IPS DF 6.9 (cell line): ENCODE results near the gene HDX.

Experiments used
- DNase-seq: peaks from one replicate; pipeline ENCODE4 v3.0.0-alpha.2; 2013; ENCODE audit warnings: low read depth, low spot score
- H3K27ac ChIP-seq: one replicate; pipeline ENCODE4 v1.5.1; 2013; ENCODE audit warnings: low read length, control low read depth
- H3K27me3 ChIP-seq: 2 replicates; pipeline ENCODE4 v1.6.1; 2013; ENCODE audit warnings: mild to moderate bottlenecking, low read length; ENCODE audit not compliant: control insufficient read depth, insufficient read depth
- H3K36me3 ChIP-seq: 2 replicates; pipeline ENCODE4 v1.6.1; 2013; ENCODE audit warnings: low read length; ENCODE audit not compliant: control insufficient read depth, insufficient read depth
- H3K4me1 ChIP-seq: 2 replicates; pipeline ENCODE4 v1.6.1; 2013; ENCODE audit warnings: low read length; ENCODE audit not compliant: control insufficient read depth, insufficient read depth
- H3K4me3 ChIP-seq: 2 replicates; pipeline ENCODE4 v1.5.1; 2013; ENCODE audit warnings: mild to moderate bottlenecking, low read length
- H3K9me3 ChIP-seq: 2 replicates; pipeline ENCODE4 v1.6.1; 2013; ENCODE audit warnings: low read length, inconsistent platforms; ENCODE audit not compliant: control insufficient read depth, insufficient read depth
- WGBS: extraction: QIAGEN DNeasy Blood & Tissue Kit; methylation state at CpG from one replicate; pipeline ENCODE4 v1.1.7; 2013; ENCODE audit warnings: mixed read lengths, missing lambda C conversion rate; ENCODE audit not compliant: insufficient read length, insufficient coverage; 5-methylcytosine and 5-hydroxymethylcytosine counted together

Gene HDX

DNA sequence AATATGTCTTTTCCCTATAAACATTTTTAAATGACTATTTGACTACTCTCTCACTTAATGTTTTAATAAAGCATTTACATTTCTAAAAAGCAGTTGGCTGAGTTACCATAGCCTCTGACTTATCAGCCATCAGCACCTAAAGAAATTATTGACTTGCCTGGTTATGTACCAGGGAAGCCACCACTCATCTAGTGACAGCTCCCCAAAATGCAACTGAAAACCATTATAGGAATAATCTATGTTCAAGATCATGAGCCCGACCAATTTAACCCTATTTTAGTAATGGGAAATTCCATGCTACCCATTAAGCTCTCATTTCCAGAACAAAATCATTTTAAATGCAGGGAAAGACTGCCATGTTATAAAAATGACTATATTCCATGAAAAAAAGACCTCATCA, 34.4 kb downstream of the HDX start:
- Histone ChIP-seq H3K9me3 (no peaks in the 10 kb centered on the region), H3K4me1 (no peaks in the 10 kb centered on the region), H3K36me3 (no peaks in the 10 kb centered on the region), H3K27ac (no peak overlapping the region), H3K4me3 (no peak overlapping the region), H3K27me3 (no peaks in the 10 kb centered on the region)
- WGBS = no CpG with 5 or more reads among the region's 1 CpG
- DNase-seq = no peak

DNA sequence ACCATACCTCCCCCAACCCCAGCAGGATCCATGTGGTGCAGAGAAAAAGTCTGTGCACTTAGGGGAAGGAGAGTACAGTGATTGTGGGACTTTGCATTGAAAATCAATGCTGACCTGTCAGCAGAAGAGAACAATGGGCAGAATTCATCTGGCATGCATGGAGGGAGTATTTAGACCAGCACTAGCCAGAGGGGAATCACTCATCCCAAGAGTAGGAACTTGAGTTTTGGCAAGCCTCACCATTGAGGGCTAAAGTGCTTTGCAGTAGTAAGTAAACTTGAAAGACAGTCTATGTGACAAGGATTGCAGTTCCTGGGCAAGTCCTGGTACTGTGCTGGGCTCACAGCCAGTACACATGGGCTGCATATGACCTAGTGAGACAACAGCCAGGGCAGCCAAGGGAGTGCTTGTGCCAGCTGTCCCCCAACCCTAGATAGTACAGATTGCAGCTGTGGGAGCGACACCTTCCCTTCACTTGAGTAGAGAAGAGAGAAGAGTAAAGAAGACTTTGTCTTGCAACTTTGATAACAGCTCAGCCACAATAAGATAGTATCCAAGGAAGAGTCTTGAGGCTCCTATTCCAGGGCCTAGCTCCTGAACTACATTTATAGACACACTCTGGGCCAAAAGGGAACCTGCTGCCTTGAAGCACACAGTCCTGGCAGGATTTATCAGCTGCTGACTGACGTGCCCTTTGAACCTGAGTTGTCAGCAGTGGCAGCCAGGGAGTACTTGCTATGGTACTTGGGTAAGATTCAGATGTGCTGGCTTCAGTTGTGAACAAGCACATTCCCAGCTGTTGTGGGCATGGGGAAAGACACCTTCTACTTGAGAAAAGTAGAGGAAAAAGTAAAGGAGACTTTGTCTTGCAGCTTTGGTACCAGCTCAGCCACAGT, 48.7 kb downstream of the HDX start:
- Histone ChIP-seq H3K4me1 (no peaks in the 10 kb centered on the region), H3K9me3 (no peaks in the 10 kb centered on the region), H3K27me3 (no peaks in the 10 kb centered on the region), H3K27ac (no peak overlapping the region), H3K36me3 (no peaks in the 10 kb centered on the region), H3K4me3 (no peak overlapping the region)
- WGBS = no CpG with 5 or more reads among the region's 2 CpGs
- DNase-seq = no peak

GRCh38 chrX:84441143-84441542, 61.1 kb downstream of the HDX start:
- no peaks in the 10 kb centered on the region for H3K9me3 ChIP-seq
- DNase-seq = no peak
- no peaks in the 10 kb centered on the region for H3K36me3 ChIP-seq
- WGBS = no CpG with 5 or more reads among the region's 1 CpG
- no peak overlapping the region for H3K27ac ChIP-seq
- H3K4me1 ChIP-seq = no peaks in the 10 kb centered on the region
- no peaks in the 10 kb centered on the region for H3K27me3 ChIP-seq
- H3K4me3 ChIP-seq = no peak overlapping the region

DNA sequence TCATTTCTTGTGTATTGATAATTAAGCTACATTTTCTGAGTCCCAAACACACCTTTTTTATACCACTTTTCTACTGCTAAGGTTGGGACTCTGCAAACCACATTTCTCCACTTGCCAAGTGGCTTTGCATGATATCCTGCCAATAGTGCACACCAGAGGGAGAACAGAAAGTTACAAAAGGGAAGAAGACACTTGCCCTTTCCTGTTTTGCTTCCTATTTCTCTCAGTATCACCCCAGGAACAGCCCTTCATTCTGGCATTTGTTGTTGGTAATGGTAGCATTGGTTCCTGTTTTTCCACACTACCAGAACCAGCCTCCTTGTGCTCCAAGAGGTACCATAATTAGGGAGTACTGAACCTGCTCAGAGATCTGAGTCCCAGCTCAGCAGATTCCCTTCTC, 87.1 kb downstream of the HDX start:
- Histone ChIP-seq H3K9me3 (no peaks in the 10 kb centered on the region), H3K4me1 (no peaks in the 10 kb centered on the region), H3K36me3 (no peaks in the 10 kb centered on the region), H3K4me3 (no peak overlapping the region), H3K27ac (no peak overlapping the region), H3K27me3 (no peaks in the 10 kb centered on the region)
- DNase-seq = no peak

- H3K9me3 ChIP-seq = no peaks in the 10 kb centered on the region
- H3K27ac ChIP-seq = no peak overlapping the region
- no CpG with 5 or more reads among the region's 1 CpG for whole genome bisulfite sequencing
- H3K4me1 ChIP-seq = no peaks in the 10 kb centered on the region
- H3K4me3 ChIP-seq = no peak overlapping the region
- H3K27me3 ChIP-seq = no peaks in the 10 kb centered on the region
- no peak for DNase-seq
- H3K36me3 ChIP-seq = no peaks in the 10 kb centered on the region
These were observed 138.6 kb downstream of the HDX start for GRCh38 chrX:84363663-84364062.

DNA sequence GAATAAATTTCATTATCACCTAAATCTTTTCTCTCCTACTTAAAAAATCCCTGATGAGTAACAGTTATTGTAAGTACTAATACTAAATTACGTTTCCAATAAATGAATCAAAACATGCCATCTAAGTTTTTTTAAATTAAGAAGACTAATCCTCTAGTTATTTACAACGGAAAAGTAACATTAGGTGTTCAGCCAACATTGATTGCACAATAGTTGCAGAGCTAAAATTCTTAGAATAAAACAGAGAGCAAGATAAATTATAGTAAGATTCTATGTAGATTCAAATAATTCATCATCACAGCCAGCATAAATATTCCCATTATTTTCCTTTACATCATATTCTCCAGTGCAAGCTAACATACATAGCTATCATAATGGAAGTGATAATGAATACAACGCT, 139.2 kb downstream of the HDX start:
- no peak overlapping the region for H3K4me3 ChIP-seq
- no peaks in the 10 kb centered on the region for H3K4me1 ChIP-seq
- H3K27me3 ChIP-seq = no peaks in the 10 kb centered on the region
- no peaks in the 10 kb centered on the region for H3K36me3 ChIP-seq
- no CpG with 5 or more reads among the region's 3 CpGs for WGBS
- no peak for DNase-seq
- no peak overlapping the region for H3K27ac ChIP-seq
- no peaks in the 10 kb centered on the region for H3K9me3 ChIP-seq

DNA sequence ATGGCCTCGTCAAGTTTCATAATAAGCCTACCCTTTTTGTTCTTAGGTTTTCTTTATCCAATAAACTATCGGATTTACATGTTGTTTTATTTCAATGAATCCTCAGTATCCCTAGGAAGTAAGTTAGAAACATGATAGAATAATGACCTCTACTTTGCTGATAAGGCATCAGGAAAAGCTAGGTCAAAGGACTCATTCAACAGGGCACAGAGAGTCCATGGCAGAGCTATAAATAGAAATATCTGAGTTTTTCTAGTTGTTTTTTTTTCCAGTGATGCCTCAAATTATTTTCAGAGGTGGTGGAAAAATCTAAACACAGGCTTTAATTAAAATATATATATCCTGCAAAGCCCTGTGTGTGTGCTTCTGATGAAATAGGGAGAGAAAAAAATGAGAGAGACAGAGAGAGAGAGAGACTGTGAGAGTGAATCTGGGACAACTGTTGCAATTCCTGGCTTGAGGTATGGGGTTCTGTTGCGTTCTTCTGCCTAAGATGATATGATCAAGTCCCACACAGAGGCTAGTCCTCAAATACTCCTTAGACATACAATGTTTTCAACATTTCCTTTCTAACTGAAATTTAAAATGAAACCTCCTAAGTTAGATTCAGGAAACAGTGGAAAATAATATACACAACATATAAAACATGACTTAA, 139.9 kb downstream of the HDX start:
- no CpG with 5 or more reads among the region's 3 CpGs for WGBS
- DNase-seq = no peak
- Histone ChIP-seq H3K9me3 (no peaks in the 10 kb centered on the region), H3K4me3 (no peak overlapping the region), H3K27ac (no peak overlapping the region), H3K27me3 (no peaks in the 10 kb centered on the region), H3K4me1 (no peaks in the 10 kb centered on the region), H3K36me3 (no peaks in the 10 kb centered on the region)

DNA sequence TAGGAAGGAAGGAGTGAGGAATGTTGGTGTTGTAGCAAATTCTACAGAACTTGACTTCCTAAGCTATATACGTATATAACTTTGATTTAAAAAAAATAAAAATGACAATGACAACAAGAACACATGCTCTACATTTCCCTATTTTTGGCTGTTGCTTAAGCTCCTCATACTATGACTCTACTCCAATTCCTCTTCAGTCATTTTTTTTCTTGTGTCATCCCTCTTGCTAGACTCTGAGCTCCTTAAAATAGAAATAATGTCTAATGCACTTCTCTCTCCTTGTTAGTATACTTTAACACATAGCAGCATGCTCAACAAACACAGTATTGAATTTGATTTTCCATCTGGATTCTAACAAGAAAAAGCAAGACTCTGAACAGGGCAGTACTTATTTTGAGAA, 144.0 kb downstream of the HDX start:
- Histone ChIP-seq H3K36me3 (no peaks in the 10 kb centered on the region), H3K27ac (no peak overlapping the region), H3K27me3 (no peaks in the 10 kb centered on the region), H3K4me1 (no peaks in the 10 kb centered on the region), H3K9me3 (no peaks in the 10 kb centered on the region), H3K4me3 (no peak overlapping the region)
- WGBS = no CpG with 5 or more reads among the region's 1 CpG
- DNase-seq = no peak

DNA sequence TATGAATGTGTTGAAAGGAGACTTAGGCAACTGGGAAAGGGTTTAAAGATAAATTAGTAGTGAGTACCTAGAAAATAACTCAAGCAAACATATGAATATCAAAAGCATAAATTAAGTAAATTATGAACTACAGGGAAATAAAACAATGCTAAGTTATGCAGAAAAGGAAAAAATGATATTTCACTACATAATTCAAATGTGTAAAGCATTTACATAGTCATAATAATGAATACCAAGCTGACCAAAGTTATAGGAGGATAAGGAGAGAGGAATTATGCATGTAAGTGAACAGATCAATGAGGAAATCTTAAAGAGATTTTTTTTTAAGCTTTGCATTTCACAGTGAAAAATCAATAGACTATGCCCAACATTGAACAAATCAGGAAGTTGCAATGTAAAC, 145.0 kb downstream of the HDX start:
- no peak overlapping the region for H3K4me3 ChIP-seq
- no peak overlapping the region for H3K27ac ChIP-seq
- H3K36me3 ChIP-seq = no peaks in the 10 kb centered on the region
- DNase-seq = no peak
- no peaks in the 10 kb centered on the region for H3K4me1 ChIP-seq
- no peaks in the 10 kb centered on the region for H3K9me3 ChIP-seq
- no peaks in the 10 kb centered on the region for H3K27me3 ChIP-seq

- Histone ChIP-seq H3K4me1 (no peaks in the 10 kb centered on the region), H3K27me3 (no peaks in the 10 kb centered on the region), H3K36me3 (no peaks in the 10 kb centered on the region), H3K9me3 (no peaks in the 10 kb centered on the region), H3K4me3 (no peak overlapping the region), H3K27ac (no peak overlapping the region)
- DNase-seq = no peak
- no CpG with 5 or more reads among the region's 1 CpG for WGBS
These were observed 161.3 kb downstream of the HDX start for GRCh38 chrX:84340968-84341367.
